GM21360 (cell line): Measurements from ENCODE around the gene C5orf15.

Experiments used
- ATAC-seq: cut with Tn5 transposase; IDR thresholded peaks from one replicate; pipeline ENCODE4 v1.9.1; 2021; ENCODE audit warnings: mild to moderate bottlenecking, moderate library complexity; ENCODE audit not compliant: unreplicated experiment

The C5orf15 gene

GRCh38 chr5:133925866-133926488, 42.4 kb downstream of the C5orf15 start:
- ATAC-seq: no peak

GRCh38 chr5:133925269-133925668, 43.2 kb downstream of the C5orf15 start:
- no peak for ATAC-seq

GRCh38 chr5:133924221-133924920, 44.1 kb downstream of the C5orf15 start:
- no peak for ATAC-seq

GRCh38 chr5:133921979-133922378, 46.4 kb downstream of the C5orf15 start:
- no peak for ATAC-seq

- ATAC-seq: no peak
Measured at GRCh38 chr5:133921069-133921468, 47.4 kb downstream of the C5orf15 start.

- no peak for ATAC-seq
Measured at GRCh38 chr5:133919148-133920136, 49.0 kb downstream of the C5orf15 start.

GRCh38 chr5:133918731-133919130, 49.7 kb downstream of the C5orf15 start:
- no peak for ATAC-seq

- no peak for ATAC-seq
Measured at GRCh38 chr5:133918316-133918715, 50.1 kb downstream of the C5orf15 start.

GRCh38 chr5:133917785-133918184, 50.6 kb downstream of the C5orf15 start:
- ATAC-seq: no peak

- ATAC-seq: no peak
Measured at GRCh38 chr5:133916914-133917313, 51.5 kb downstream of the C5orf15 start.

GRCh38 chr5:133916479-133916878, 51.9 kb downstream of the C5orf15 start:
- ATAC-seq: no peak

GRCh38 chr5:133914434-133914833, 54.0 kb downstream of the C5orf15 start:
- ATAC-seq: no peak

GRCh38 chr5:133913413-133914155, 54.8 kb downstream of the C5orf15 start:
- no peak for ATAC-seq

GRCh38 chr5:133912951-133913350, 55.5 kb downstream of the C5orf15 start:
- ATAC-seq: no peak

GRCh38 chr5:133910571-133910970, 57.9 kb downstream of the C5orf15 start:
- ATAC-seq: no peak

- no peak for ATAC-seq
Measured at GRCh38 chr5:133909603-133910002, 58.8 kb downstream of the C5orf15 start.

GRCh38 chr5:133907075-133907474, 61.4 kb downstream of the C5orf15 start:
- ATAC-seq: no peak

GRCh38 chr5:133906303-133906702, 62.1 kb downstream of the C5orf15 start:
- no peak for ATAC-seq
